Omental fat pad (tissue), 4 donors: Measurements from ENCODE around the gene C3orf80. TPM values are rescaled to one million over a fixed set of nuclear protein-coding genes. Genes with fewer than 3 reads are reported as not detected.
A peak's percentile ranks its signal among the peaks of the same experiment; 100 is the strongest.
"Not testable (repeated sequence)": the region's sequence is repeated elsewhere in the genome, so short reads cannot be mapped to it uniquely, and the experiment has no call there.

Experiments used
- ATAC-seq: fragments of 150-250 bp; one replicate; pipeline ENCODE4 v1.9.1; 2016; ENCODE audit warnings: mild to moderate bottlenecking, moderate library complexity; ENCODE audit not compliant: low FRiP score
- DNase-seq: peaks from one replicate; pipeline ENCODE4 v3.0.0-alpha.2; 2019; ENCODE audit warnings: low spot score
- total RNA-seq, 4 donors: library from RNA; depleted of rRNA; stranded (reverse); fragments of >200 nt; gene quantifications; one replicate each; pipeline ENCODE4 v1.1.0, GENCODE V29; 2016
- TF ChIP-seq, protein P1 (sequence below), 3 donors: fragments of 450-650 bp; IDR thresholded peaks; one replicate each; pipeline ENCODE4 v1.5.1; 2016 to 2017; ENCODE audit warnings: antibody characterized with exemption in 3 of 3, mild to moderate bottlenecking in 3 of 3, moderate library complexity in 2 of 3

Gene C3orf80
- total RNA-seq: under 1 TPM; 0.24 to 0.95 (median 0.33) TPM

DNA sequence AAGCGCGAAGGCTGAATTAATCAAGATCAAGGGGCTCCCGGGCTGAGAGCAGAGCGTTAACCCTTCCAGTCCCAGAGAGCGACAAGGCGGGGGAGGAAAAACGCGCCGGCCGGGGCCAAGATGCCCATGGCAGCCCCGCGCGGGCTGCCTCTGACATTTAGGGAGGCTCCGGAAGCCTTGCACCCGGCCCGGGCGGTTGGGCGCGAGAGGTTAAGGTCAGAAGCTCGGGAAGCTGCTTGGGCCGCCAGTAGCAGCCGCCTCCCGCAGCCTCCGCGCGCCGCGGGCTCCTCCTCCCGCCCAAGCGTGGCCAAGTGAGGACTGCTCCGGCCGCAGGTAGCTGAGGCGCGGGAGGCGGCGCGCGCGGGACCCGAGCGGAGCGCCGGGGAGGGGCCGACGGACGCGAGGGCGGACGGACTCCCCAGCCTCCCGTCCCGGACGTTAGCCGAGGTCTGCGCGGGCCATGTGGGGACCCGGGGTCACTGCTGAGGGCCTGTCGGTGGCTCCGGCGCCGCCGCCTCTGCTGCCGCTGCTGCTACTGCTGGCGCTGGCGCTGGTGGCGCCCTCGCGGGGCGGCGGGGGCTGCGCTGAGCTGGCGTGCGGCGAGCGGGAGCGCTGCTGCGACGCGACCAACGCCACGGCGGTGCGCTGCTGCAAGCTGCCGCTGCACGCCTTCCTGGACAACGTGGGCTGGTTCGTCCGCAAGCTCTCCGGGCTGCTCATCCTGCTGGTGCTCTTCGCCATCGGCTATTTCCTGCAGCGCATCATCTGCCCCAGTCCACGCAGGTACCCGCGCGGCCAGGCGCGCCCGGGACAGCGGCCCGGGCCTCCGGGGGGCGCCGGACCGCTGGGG lies at the start of gene C3orf80:
Gene C3orf80 (plus strand): TSS at position 247 of the 850 bp plus-strand sequence. CDS start 214 bp downstream, at position 461.
- TF ChIP-seq, protein P1, sequence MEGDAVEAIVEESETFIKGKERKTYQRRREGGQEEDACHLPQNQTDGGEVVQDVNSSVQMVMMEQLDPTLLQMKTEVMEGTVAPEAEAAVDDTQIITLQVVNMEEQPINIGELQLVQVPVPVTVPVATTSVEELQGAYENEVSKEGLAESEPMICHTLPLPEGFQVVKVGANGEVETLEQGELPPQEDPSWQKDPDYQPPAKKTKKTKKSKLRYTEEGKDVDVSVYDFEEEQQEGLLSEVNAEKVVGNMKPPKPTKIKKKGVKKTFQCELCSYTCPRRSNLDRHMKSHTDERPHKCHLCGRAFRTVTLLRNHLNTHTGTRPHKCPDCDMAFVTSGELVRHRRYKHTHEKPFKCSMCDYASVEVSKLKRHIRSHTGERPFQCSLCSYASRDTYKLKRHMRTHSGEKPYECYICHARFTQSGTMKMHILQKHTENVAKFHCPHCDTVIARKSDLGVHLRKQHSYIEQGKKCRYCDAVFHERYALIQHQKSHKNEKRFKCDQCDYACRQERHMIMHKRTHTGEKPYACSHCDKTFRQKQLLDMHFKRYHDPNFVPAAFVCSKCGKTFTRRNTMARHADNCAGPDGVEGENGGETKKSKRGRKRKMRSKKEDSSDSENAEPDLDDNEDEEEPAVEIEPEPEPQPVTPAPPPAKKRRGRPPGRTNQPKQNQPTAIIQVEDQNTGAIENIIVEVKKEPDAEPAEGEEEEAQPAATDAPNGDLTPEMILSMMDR (IDR thresholded peaks at IDR 0.05): no peak
- DNase-seq (no peak), ATAC-seq (peak; percentile 89)

DNA sequence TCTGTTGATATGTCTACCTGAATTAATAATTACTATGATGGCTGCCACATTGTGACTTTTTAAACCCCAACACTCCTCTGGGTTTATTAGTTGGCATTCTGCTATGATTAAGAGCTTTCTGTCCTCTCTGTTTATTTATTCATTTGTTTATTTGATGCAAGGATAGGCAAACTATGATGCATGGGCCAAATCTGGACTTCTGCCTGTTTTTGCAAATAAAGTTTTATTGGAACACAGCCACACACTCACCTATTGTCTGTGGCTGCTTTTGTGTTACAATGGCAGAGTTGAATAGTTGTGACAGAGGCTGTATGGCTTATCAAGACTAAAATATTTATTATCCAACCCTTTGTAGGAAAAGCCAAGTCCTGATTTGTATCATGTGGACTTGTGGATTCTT lies 48.3 kb upstream of the C3orf80 start:
- no peak for DNase-seq
- ATAC-seq: no peak
- TF ChIP-seq, protein P1 (IDR thresholded peaks at IDR 0.05): no peak

DNA sequence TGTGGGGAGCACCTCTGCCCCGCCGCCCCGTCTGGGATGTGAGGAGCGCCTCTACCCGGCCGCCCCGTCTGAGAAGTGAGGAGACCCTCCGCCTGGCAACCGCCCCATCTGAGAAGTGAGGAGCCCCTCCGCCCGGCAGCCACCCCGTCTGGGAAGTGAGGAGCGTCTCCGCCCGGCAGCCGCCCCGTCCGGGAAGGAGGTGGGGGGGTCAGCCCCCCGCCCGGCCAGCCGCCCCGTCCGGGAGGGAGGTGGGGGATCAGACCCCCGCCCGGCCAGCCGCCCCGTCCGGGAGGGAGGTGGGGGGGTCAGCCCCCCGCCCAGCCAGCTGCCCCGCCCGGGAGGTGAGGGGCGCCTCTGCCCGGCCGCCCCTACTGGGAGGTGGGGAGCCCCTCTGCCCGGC lies 46.6 kb upstream of the C3orf80 start:
- not testable (repeated sequence) for DNase-seq, ATAC-seq

DNA sequence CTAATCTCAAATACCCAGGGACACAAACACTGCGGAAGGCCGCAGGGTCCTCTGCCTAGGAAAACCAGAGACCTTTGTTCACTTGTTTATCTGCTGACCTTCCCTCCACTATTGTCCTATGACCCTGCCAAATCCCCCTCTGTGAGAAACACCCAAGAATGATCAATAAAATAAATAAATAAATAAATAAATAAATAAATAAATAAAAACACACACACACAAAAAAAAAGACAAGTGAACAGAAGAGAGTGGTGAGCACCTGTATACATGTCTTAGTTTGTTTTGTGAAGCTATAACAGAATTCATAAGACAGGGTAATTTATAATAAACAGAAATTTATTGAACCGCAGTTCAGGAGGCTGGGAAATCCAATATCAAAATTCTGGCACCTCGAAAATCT lies 45.8 kb upstream of the C3orf80 start:
- DNase-seq, ATAC-seq: not testable (repeated sequence)

DNA sequence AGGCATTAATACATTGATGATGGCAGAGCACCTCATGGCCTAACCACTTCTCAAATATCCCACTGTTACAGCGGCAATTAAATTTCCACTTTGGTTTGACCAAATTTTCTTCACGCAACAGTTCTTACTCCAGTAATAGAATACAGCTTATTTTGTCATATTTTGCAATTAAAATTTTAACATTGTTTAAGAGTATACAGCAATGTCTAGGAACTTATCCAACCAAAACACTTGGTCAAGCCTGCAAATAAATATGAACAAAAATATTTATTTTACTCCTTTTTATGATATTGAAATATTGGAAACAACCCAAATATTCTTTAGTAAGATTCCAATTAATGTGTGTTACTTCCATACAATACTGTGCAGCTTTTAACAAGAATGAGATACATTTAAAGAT lies 45.3 kb upstream of the C3orf80 start:
- no peak for ATAC-seq
- TF ChIP-seq, protein P1 (IDR thresholded peaks at IDR 0.05): no peak
- DNase-seq: no peak

DNA sequence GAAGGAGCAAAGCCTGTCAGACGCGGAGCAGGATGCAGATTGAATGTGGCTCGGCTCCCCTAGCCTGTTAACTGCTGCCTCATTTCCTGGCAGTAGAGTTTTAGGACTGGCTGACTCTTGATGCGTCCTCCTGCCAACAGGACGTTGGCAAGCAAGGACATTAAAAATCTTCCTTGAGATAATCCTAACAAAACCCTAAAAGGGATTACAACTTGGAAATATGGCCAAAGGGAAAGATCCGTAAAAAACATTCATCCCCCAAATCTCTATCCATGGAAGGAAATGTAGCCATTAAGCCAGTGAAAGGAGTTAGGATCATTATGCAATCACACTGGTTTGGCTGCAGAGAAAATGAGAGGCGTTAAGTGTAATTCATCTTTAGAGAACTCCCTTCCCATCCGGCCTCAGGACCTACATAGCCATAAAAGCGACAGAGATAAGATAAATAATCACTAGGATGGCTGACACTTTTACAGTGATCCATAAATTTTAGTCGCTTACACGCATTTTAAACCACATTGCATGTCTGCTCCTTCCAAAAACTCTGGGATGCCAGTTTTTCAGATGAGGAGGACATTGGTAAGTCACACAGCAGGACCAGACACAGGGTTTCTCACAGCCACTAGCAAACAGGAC lies 44.5 kb upstream of the C3orf80 start:
- peak; percentile 58 for ATAC-seq
- TF ChIP-seq, protein P1 (IDR thresholded peaks at IDR 0.05): no peak
- no peak for DNase-seq

DNA sequence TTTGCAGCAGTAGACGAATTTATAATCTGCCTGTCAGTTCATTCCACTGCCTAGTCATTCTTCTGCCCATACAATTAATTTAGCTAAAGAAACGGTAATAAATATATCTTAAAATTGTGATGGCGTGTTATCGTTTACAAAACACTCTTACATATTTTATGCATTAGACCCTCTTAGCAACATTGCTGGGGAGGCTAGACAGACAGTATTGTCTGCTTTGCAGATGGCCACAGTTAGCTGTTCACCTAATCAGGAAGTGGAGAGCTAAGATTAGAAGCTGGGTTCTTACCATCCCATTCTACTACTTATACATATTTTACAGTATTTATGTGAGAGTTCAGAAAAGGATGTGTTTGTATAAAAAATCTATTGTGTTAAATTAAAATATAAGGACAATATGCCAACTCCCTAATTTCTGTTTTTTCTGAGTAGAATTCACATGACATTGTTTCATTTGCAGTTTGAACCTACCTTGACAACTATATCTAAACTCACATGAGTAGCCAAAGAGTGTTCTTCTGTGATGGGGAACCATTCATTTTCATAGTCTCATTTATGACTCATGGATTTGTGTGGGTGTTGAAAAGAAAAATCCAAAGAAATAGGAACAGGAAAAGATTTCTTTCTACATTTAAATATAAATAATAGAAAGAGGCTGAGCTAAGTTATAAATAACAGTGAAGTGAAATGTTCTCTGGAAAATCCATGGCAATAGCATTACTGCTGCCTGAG lies 41.7 kb upstream of the C3orf80 start:
- TF ChIP-seq, protein P1 (IDR thresholded peaks at IDR 0.05): no peak
- no peak for DNase-seq
- no peak for ATAC-seq
